NCI-H2029 treated with DMSO at 0.1 percent for 48 hours (cell line): ENCODE results near the gene FHOD1.
A peak's percentile ranks its signal among the peaks of the same experiment; 100 is the strongest.

ENCODE experiments used
- DNase-seq: peaks from one replicate; lab custom pipeline; 2025; lab: John Stamatoyannopoulos, UW

The FHOD1 gene

DNA sequence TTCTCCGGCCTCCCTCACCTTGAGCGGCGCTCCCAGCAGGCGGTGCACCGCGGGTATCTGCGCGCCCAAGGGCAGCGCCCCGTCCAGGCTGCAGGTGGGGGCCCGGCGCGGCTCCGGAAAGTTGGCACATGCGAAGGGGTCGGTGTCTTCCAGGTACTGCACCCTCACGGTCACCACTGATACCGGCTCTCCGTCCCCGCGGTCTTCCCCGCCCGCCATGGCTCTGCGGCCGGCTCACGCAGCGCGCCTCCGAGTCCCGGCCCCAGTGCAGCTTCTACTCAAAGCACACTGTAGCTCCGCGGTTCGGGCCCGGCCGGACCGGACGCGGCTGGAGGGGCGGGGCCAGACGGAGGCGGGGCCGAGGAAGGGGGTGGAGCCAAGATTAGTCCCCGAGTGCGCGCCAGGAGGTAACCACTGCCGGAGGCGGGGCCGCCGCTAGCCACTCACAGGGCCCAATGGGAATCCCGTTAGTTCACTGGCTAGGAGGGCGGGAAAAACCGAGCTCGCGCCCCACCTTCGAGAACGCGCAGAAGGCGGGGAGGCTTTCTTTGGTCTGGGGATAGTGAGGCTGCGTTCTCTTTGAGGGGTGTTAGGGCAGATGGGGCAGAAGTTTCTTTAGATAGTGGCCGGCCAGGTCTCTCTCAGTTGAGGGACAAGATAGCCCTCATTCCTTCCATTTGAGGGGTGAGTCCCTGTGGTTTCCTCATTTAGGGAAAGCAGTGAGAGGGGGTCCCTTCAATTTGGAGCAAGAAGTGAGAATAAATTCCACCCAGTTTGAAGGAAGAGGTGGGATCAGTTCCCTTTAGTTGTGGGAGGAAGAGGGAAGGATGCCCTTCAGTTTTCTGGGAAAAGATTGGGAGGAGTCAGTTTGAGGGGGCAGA, at the start of gene FHOD1:
Gene FHOD1, minus strand, starts transcription at position 290 of the 881 bp plus-strand sequence. Its CDS starts 71 bp downstream, at position 219.
- peak; percentile 23 for DNase-seq

DNA sequence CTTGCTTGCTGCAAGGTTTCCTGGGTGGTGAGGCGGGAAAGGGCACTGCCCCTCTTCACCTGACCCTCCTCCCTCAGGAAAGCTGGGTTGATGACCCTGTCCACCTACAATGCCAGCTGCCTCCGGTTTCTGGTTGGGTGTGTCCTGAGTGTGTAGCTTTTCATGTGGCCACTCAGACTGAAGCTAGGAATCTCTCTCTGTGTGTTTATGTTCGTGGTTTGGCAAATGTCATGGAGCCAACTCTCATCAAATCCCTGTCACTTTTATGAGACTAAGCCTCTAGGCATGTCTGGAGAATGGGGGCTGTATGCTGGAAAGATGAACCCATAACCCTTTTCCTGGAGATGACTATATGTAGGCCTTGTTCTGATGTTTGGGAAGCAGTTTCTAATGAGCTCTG, 49.1 kb upstream of the FHOD1 start:
- DNase-seq: no peak

DNA sequence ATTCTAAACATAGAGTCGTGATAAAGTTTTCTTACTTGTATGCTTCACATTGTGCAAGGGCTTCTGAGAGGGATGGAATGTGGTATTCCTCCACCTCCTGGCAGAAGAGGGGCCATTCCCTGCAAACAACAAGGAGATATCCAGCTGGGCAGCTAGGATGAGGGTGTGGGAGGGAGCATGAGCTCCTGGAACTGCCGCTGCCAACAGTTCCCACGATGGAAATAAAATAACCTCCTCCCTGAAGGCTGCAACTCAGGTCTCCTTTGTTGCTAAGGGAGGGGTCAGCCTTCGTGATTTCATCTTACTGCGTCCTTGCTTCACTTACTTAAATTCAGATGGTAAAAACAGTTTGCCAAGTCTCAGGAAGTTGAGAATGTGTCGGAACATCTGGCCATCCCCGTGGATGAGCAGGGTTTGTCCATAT, 47.7 kb upstream of the FHOD1 start:
- no peak for DNase-seq

DNA sequence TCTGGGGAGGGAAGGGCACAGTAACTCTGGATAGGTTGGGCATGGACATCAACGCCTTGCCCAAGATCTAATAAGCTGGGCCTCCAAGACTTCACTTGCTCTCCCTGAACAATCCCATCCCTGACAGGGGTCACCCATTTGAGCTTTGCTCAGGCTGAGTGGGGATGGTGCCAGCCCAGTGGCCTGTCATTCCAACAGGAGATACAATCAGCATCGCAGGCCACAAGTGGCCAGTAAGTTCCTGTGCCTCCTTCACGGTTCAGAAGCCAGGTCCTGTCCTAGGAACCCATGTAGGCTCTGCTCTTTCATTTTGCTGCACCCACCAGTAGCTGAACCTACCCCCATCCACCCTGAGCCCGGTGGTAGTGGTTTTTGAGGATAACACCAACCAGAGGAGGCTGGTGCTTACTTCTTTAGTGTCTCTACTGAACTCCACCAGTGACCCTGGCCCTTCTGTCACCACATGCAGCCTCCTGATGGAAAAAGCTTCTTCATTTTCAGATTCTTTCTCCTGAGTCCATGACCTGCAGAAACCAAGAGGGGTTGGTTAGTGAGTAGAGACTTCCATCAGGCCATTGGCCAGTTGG, 47.0 kb upstream of the FHOD1 start:
- no peak for DNase-seq

DNA sequence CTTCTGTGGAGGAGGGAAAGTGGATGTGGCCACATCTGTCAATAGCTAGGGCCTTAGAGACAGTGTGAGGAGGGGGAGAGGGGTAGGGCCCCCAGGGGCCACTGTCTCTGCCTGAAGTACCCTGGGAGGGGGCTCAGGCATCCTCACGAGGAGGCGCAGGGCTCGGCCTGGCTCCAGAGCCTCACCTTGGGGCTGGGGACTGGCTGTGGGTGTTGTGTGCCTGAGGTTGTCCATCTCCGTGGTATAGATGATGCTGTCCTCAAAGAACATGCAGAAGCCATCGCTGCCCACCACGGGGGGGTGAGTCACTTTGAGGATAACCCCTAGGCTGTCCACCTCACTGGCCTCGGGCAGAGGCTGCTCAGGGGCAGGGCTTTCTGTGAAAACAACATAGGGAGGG, 44.2 kb upstream of the FHOD1 start:
- DNase-seq: no peak

DNA sequence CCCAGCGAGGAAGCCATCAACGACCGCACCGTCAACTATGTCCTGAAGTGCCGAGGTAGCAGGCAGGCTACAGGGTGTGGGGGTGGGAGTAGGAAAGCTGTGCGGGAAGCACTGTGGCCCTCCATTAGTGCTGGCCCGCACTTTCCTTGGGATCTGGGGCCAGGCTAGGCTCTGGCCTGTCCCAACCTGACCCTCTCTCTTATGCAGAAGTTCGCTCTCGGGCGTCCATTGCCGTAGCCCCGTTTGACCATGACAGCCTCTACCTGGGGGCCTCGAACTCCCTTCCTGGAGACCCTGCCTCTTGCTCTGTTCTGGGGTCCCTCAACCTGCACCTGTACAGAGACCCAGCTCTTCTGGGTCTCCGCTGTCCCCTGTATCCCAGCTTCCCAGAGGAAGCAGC, 40.7 kb upstream of the FHOD1 start:
- no peak for DNase-seq

DNA sequence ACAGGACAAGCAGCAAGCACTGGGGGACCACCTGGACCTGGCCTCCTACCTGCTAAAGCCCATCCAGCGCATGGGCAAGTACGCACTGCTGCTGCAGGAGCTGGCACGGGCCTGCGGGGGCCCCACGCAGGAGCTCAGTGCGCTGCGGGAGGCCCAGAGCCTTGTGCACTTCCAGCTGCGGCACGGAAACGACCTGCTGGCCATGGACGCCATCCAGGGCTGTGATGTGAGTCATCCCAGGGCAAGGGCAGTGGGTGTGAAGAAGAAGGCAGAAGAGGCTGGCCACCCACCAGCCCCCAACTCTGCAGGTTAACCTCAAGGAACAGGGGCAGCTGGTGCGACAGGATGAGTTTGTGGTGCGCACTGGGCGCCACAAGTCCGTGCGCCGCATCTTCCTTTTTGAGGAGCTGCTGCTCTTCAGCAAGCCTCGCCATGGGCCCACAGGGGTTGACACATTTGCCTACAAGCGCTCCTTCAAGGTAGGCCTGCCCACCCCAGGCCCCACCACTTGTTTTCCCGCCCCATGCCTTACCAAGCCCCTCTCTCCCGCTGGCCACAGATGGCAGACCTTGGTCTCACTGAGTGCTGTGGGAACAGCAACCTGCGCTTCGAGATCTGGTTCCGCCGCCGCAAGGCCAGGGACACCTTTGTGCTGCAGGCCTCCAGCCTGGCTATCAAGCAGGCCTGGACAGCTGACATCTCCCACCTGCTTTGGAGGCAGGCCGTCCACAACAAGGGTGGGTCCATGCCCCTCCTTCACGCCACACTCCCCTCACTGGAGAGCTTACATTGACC, 39.4 kb upstream of the FHOD1 start:
- DNase-seq: no peak

DNA sequence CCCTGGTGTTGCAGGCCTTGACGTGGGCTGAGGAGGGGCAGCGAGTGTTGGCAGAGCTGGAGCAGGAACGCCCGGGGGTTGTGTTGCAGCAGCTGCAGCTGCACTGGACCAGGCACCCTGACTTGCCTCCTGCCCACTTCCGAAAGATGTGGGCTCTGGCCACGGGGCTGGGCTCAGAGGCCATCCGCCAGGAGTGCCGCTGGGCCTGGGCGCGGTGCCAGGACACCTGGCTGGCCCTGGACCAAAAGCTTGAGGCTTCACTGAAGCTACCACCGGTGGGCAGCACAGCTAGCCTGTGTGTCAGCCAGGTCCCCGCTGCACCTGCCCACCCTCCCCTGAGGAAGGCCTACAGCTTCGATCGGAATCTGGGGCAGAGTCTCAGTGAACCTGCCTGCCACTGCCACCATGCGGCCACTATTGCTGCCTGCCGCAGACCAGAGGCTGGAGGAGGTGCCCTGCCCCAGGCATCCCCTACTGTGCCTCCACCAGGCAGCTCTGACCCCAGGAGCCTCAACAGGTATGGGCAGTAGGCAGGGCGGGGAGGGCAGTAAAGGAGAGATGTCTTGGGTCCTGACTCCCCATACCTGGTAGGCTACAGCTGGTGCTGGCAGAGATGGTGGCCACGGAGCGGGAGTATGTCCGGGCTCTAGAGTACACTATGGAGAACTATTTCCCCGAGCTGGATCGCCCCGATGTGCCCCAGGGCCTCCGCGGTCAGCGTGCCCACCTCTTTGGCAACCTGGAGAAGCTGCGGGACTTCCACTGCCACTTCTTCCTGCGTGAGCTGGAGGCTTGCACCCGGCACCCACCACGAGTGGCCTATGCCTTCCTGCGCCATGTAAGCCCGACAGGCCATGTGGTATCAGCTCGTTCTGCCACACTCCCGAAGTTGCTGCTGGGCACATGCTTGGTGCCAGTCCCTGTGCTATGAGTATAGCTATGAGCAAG, 37.7 kb upstream of the FHOD1 start:
- peak; percentile 34 for DNase-seq

DNA sequence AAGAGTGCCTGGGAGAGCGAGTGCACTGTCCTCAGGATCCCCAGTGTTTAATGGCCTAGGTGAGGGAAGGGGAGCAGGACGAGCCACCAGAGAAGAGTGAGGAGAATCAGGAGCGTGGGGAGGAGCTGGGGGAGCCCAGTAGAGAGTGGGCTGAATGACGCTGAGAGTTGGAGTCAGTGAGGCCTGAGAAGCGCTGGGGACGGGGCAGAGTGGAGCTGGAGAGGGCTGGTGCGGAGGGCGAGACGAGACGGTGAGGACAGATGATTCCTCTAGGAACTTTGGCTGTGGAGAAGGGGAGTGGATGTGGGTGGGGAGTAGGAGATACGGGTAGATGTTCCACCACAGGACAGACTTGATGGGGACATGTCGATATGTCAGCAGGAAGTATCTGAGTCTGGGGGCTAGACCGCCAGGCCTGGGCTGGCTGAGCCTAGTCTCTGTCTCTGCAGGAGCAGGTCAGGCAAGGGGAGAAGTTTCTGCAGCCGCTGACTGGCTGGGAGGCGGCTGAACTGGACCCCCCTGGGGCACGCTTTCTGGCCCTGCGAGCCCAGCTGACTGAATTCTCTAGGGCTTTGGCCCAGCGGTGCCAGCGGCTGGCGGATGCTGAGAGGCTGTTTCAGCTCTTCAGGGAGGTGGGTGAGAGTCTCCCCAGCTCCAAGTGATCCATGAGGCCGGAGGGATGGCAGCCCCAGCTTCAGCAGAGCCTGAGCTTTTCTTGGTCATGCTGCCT, 36.7 kb upstream of the FHOD1 start:
- DNase-seq: no peak

DNA sequence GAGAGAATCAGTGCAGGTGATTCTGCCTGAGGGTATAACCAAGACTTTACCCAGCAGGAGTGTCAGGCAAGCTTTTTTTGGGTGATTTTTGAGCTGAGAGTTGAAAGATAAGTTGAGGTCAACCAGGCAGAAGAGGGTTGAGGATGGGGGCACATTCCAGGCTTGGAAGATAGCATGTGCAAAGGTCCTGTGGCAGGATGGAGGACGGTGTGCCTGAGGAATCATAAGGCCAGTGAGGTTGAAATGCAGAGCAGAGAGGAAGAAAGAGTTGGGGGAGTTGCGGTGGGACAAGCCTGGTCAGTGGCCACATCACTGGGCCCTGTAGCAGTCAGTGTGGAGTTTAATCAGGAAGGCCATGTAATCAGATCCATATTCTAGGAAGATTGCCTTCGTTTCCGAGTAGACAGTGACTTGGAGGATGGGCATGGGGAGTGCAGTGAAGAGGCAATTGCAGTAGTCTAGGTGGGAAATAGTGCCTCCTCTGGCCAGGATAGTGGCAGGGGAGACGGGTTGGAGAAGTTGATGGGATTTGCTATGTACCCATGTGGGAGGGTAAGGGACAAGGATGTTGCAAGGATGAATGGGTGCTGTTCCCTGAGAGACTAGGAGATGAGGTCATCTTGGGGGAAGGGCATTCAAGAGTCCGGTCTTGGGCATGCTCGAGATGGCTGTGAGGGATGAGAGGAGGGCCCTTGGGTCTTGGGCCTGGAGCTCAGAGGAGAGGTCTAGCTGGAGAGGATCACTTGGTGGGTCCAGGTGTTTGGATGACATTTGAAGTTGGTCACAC, 36.0 kb upstream of the FHOD1 start:
- DNase-seq: no peak

DNA sequence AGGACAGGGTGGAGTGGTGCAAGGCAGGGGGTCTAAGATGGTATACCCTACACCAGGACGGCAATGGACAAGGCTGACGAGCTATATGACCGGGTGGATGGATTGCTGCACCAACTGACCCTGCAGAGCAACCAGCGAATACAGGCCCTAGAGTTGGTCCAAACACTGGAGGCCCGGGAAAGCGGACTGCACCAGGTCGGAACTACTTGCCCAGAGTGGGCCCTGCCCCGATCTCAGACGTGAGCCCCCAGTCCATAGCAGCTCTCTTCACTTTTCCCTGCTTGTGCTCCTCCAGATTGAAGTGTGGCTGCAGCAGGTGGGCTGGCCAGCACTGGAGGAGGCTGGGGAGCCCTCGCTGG, 35.1 kb upstream of the FHOD1 start:
- DNase-seq: no peak

DNA sequence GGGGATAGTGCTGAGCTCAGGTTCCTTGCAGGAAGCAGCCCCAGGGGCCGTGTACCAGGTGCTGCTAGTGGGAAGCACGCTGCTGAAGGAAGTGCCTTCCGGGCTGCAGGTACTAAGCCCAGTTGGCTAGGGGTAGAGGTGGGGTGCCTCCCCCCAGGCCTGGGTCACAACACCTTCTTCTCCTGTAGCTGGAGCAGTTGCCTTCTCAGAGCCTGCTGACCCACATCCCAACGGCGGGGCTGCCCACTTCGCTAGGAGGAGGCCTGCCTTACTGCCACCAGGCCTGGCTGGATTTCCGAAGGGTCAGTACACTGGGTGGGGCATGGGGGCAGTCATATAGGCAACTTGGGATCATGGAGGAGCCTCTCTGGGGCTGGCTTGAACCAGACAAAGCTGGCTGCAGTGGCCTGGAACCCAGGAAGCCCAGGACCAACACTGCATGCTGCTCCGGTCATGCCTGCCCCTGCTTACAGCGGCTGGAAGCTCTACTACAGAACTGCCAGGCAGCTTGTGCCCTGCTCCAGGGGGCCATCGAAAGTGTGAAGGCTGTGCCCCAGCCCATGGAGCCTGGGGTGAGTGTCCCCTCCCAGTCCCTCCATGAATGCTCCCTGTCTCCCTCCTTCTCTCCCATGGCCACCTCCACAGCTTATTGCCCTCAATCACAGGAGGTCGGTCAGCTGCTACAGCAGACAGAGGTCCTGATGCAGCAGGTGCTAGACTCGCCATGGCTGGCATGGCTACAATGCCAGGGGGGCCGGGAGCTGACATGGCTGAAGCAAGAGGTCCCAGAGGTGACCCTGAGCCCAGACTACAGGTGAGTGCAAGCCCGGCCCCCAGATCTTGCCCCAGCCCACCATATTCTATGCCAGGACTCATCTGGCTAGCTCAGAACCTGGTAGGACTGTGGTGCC, 34.5 kb upstream of the FHOD1 start:
- DNase-seq: no peak

DNA sequence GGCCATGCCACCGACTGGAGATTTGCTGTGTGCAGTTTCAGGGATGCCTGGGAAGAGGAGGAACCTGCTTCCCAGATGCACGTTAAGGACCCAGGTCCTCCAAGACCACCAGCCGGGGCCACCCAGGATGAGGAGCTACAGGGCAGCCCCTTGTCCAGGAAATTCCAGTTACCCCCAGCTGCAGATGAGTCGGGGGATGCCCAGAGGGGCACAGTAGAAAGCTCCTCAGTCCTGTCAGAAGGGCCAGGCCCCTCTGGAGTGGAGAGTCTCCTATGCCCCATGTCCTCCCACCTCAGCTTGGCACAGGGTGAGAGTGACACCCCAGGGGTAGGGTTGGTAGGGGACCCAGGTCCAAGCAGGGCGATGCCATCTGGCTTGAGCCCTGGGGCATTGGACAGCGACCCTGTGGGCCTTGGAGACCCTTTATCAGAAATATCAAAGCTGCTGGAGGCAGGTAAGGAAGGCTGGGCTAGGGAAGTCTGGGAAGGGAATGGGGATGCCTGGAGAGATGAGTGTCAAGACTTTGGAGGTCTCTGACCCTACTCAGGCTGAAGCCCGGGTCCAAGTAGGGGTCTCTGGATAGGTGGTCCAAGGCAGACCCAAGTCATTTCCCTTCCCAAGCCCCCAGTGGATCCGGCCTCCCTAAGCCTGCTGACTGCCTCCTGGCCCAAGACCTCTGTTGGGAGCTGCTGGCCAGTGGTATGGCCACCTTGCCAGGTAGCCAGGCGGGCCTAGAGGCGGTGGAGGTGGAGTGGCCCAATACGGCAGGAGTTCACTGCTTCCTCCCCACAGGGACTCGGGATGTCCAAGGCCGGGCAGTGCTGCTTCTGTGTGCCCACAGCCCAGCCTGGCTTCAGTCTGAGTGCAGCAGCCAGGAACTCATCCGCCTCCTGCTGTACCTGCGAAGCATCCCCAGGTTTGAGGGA, 33.1 kb upstream of the FHOD1 start:
- no peak for DNase-seq

DNA sequence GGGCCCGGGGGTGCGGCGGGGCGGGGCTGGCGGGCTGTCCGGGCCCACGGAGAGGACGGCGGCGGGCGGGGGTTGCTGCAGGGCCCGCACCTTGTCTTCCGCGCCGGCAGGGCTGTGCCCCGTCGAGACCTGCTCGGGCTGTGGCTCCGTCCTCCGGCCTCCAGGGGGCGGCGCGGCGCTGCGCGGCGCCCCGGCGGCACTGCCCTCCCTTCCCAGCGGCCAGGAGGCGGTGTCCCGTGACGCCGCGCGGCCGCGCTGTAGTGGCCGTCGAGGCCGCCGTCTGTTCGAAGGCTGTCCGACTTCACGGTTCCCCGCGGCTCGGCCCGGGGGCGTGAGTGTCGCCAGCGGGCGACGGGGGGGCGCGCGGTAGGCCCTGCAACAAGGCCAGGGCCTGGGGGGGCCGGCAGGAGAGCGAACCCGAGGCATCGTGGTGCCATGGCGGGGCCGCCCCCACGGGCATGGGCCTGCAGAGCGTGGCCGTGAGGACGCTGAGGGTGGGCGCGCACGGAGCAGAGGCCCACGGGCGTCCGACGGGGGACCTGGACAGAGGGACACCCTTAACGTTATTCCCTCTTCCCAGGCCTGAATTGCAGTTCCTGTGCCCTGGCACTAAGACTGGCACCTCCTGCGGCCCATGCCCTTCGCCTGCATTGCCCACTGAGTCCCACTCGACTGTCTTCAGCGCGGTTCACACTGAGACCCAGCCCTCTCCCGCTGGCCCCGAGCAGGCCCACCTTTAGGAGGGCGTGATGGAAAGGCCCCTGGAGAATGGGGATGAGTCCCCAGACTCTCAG, 32.2 kb upstream of the FHOD1 start, which contains the start of gene PLEKHG4:
Gene PLEKHG4, plus strand, starts transcription at position 237 of the 794 bp plus-strand sequence. Its CDS starts 513 bp downstream, at position 750.
- no peak for DNase-seq

DNA sequence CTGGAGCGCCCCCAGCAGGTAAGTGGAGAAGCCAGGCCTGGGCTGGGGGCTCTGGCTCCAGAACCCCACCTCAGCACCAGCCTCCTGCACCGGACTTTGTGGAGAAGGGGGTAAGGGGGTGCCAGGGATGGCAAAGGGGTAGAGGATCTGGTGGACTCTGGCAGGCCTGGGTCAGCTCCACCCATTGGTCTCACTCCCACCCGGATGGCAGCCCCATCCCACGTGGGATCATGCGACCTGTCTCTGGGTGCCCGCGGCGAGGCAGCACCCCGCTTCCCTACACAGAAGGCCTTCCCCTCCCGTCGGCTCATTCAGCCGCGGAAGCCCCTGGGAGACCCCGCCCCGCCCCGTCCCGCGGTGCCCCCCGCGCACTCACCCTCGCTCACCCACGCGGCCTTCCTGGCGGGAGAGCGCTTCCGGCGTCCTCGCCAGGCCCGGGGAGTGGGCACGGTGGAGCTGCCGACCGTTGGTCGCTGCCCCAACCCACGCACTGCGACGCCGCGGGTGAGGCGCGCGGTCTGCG, 31.6 kb upstream of the FHOD1 start:
- DNase-seq: no peak

DNA sequence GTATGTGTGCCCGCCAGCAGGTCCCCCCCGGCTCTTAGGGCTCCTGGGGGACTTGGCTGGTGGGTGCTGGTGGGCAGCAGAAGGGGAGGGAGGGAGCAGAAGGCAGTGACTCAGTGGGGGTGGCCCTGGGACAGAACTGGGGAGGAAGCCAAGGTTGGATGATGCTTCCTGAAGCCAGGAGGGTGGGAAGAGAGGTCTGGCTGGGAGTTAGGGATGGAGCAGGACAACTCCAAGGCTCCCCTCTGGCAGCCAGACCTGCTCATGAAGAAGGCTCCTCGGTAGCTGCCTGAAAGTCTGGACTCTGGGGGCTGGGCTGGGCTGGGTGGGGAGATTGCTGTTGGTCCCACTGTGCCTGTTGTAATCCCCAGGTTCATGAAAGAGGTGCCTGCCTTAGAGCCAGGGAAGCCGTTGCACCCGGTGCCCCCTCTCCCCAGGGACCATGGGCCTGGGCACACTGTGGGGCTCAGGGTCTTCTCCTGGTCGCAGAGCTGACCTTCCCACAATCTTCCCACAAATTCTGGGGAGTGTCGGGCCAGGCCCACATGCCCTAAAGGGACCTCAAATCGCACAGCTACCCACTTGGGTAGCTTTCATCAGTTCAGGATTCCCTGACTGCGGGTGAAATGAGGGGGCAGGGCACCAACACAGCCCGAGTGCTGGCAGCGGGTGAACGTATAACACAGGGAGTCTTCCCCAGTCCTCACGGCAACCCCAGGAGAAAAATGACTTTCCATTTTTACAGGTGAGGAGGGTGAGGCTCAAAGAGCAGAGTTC, 30.9 kb upstream of the FHOD1 start:
- no peak for DNase-seq
